ENCODE data around the gene SUSD4. TPM values are rescaled to one million over a fixed set of nuclear protein-coding genes. Genes with fewer than 3 reads are reported as not detected.

Gene SUSD4
- polyA plus RNA-seq, 2 of the 4 experiments (the other 2 are of a cell fraction), result 0.61 to 0.85 TPM

GRCh38 chr1:223226271-223226670 lies 137.7 kb downstream of the SUSD4 start:
- H3K9me3 ChIP-seq, result no peaks in the 10 kb centered on the region
- no peak for DNase-seq (ENCODE audit: low read depth in 1 of 2, low spot score in 1 of 2)
- no peak overlapping the region for H3K4me3 ChIP-seq
- H3K4me2 ChIP-seq, result no peak overlapping the region
- WGBS (ENCODE audit: missing lambda C conversion rate), result 44% methylated on average over 3 of the region's 3 CpGs
- H3K4me1 ChIP-seq, result no peaks in the 10 kb centered on the region
- TF ChIP-seq ESRRA (IDR thresholded peaks at IDR 0.05; ENCODE audit: borderline replicate concordance, low read length), result no peak
- no peak for TF ChIP-seq E2F6 (IDR thresholded peaks at IDR 0.05; ENCODE audit: borderline replicate concordance, low read depth)
- no peak for TF ChIP-seq HOXA7 (CRISPR knock-in tag; IDR thresholded peaks at IDR 0.05)
- TF ChIP-seq CHD4 (IDR thresholded peaks at IDR 0.05; ENCODE audit: borderline replicate concordance), result no peak
- no peak for TF ChIP-seq MAZ (IDR thresholded peaks at IDR 0.05; ENCODE audit: borderline replicate concordance, low read depth, low read length)
- TF ChIP-seq ZC3H11A (IDR thresholded peaks at IDR 0.05), result no peak
- TF ChIP-seq JUN (IDR thresholded peaks at IDR 0.05), result no peak
- TF ChIP-seq CBX8 (IDR thresholded peaks at IDR 0.05), result no peak
- TF ChIP-seq RNF2 (IDR thresholded peaks at IDR 0.05; ENCODE audit: borderline replicate concordance, low read depth), result no peak
- CTCF ChIA-PET, result interaction anchor here (1.1 kb wide), 1 partner anchor 51 kb away, joined by 3 read pairs; no protein-coding TSS in a partner anchor
- H3K27ac ChIP-seq, result no peak overlapping the region
- POLR2A ChIA-PET, result no interaction called here
- FAIRE-seq, result no peak
- no peak for ATAC-seq

GRCh38 chr1:223225481-223225880 lies 138.5 kb downstream of the SUSD4 start:
- TF ChIP-seq CTCF (IDR thresholded peaks at IDR 0.05) (no peak), BCL3 (IDR thresholded peaks at IDR 0.05) (no peak), CEBPB (IDR thresholded peaks at IDR 0.05) (no peak), HEYL (CRISPR knock-in tag; IDR thresholded peaks at IDR 0.05) (no peak), FOSB (CRISPR knock-in tag; IDR thresholded peaks at IDR 0.05) (no peak), ZC3H11A (IDR thresholded peaks at IDR 0.05) (no peak), KDM1A (IDR thresholded peaks at IDR 0.05; ENCODE audit: low read depth) (no peak), RCOR1 (IDR thresholded peaks at IDR 0.05; ENCODE audit: low read depth, low read length) (no peak), ATOH8 (CRISPR knock-in tag; IDR thresholded peaks at IDR 0.05; ENCODE audit: low read depth) (no peak), E2F6 (IDR thresholded peaks at IDR 0.05; ENCODE audit: borderline replicate concordance, low read depth) (no peak), ZSCAN20 (CRISPR knock-in tag; IDR thresholded peaks at IDR 0.05) (no peak), KDM5A (IDR thresholded peaks at IDR 0.05) (no peak), ELK1 (IDR thresholded peaks at IDR 0.05; ENCODE audit: low read depth, low read length) (no peak), HDAC2 (IDR thresholded peaks at IDR 0.05) (no peak), RARB (CRISPR knock-in tag; IDR thresholded peaks at IDR 0.05) (no peak), EP300 (IDR thresholded peaks at IDR 0.05) (no peak)
- no peak for FAIRE-seq
- ATAC-seq, result no peak
- ChIA-PET POLR2A (no interaction called here), CTCF (interaction anchor here (0.6 to 1.1 kb wide), 2 partner anchors 50 to 295 kb away, joined by 3 read pairs; no protein-coding TSS in a partner anchor)
- Histone ChIP-seq H3K4me2 (no peak overlapping the region), H3K27ac (no peak overlapping the region), H3K4me1 (no peaks in the 10 kb centered on the region), H3K4me3 (no peak overlapping the region), H3K9me3 (no peaks in the 10 kb centered on the region)
- WGBS (ENCODE audit: missing lambda C conversion rate), result 43% methylated on average over 6 of the region's 6 CpGs
- DNase-seq (ENCODE audit: low read depth in 1 of 2, low spot score in 1 of 2), result no peak

Measured in A549 (cell line).